Measurements from ENCODE around the gene MED13L.

MED13L gene

GRCh38 chr12:116278667-116279066 lies 1.2 kb upstream of the MED13L start:
- no peak for DNase-seq (ENCODE audit: low read depth in 2 of 2)

DNA sequence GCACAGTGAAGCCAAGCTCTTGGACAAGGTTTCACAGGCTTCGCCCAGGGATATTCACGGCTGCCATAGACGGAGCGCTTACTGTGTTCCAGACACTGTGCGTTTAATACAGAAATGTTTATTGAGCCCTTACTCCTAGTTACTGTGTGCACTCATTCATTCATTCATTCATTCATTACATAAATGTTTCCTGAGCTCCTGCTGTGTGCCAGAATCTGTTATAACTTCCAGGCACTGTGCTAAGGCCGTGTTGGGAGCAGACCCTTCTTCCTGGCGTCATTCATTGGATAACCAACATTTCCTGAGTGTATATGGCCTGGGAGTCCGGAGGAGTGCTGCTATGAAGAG lies 760 bp upstream of the MED13L start:
- DNase-seq (ENCODE audit: low read depth in 2 of 2) = no peak

DNA sequence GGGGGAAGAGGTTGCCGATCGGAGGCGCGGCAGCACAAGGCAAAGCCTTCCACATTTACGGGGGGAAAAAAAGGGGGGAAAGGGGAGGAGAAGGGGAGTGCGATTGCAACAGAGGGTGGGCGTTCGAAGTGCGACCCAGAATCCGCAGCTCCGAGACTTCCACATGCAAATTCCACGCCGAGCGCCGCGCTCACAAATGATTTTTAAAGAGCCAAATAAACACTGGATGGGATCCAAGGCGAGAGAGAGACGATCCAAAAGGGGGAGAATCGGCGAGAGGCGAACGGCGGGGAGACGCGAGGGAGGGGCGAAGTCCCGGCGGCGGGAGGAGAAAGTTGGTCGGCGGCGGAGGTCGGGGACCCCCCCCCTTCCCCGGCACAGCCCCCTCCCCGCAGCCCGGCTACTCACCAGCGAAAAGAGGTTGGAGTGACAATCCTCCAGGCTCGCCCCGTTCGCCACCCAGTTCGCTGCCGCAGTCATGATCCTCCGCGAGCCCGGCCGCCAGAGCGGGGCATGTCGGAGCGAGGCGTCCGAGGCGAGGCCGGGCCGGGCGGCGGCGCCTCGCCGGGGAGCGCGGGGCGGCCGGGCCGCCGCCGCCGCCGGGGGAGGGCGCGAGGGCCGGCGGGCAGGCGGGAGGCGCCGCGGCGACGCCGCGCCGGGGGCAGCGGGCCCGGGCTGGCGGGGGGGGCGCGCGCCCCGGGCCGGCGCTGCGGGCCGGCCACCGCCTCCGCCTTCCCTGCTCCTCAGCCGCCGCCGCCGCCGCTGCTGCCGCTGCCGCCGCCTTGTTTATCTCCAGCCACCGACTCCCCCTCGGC lies 634 bp downstream of the MED13L start:
- peak in 1 of 2 donors; percentile 25 for DNase-seq (ENCODE audit: low read depth in 2 of 2)

DNA sequence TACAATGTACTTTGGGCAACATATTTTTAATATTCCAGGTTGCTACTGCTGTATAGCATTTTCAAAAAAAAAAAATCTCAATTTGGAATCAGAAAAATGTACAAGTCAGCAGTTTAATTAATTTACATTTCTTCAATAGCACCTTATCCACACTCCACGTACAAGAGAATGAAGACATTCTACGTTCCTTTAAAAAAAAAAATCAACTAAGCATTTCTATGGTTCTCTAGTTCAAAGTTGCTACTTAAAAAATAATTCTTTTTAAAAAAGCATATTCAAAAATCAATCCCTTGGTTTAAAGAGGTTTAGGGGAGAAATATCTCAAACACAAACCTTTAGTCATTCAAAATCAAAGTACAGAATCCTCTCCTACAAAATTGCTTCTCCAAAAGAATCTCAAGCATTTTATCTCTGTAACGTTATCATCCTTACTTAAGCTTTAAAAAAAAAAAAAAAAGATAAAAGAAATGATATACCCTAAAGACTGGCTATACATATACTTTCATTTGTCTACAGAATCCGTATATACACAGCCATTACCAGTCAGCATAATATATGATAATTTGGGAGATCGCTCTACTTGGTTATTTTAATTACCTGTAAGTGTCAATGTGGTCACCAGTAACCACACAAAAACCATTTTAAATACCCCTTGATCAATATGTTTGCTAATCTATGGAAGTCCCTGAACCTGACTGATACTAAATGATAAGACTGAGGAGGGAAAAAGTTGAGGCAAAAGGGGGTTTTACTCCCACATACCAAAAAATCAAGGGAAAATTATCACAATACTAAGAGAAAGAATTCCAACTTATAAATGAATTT lies 2.7 kb downstream of the MED13L start:
- no peak for DNase-seq (ENCODE audit: low read depth in 2 of 2)

- DNase-seq (ENCODE audit: low read depth in 2 of 2) = no peak
Measured at GRCh38 chr12:116273813-116274550, 3.5 kb downstream of the MED13L start.

DNA sequence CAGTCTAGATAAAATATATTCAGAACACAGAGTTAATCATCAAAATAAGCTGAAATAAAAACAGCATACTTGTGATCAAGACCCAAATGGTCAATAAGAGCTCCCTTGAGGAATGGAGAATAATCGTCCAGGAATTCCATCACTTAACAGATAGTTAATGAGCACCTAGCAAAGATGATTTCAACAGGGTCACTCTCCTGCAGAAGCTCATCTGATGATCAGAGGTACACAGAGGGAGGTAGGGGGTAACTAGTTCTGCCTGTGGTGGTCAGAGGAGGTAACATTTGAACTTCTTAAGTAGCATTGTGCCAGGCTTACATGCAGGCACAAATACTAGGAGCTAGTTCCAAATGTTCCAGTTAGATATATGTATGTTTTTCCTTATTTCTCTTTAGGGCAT lies 9.5 kb downstream of the MED13L start:
- no peak for DNase-seq (ENCODE audit: low read depth in 2 of 2)

GRCh38 chr12:116266631-116267349 lies 10.7 kb downstream of the MED13L start:
- DNase-seq (ENCODE audit: low read depth in 2 of 2) = no peak

- no peak for DNase-seq (ENCODE audit: low read depth in 2 of 2)
Measured at GRCh38 chr12:116266168-116266601, 11.3 kb downstream of the MED13L start.

- no peak for DNase-seq (ENCODE audit: low read depth in 2 of 2)
Measured at GRCh38 chr12:116265351-116266147, 11.9 kb downstream of the MED13L start.

GRCh38 chr12:116264525-116265070 lies 12.9 kb downstream of the MED13L start:
- no peak for DNase-seq (ENCODE audit: low read depth in 2 of 2)

- no peak for DNase-seq (ENCODE audit: low read depth in 2 of 2)
Measured at GRCh38 chr12:116263844-116264243, 13.6 kb downstream of the MED13L start.

- DNase-seq (ENCODE audit: low read depth in 2 of 2) = no peak
Measured at GRCh38 chr12:116263431-116263830, 14.1 kb downstream of the MED13L start.

DNA sequence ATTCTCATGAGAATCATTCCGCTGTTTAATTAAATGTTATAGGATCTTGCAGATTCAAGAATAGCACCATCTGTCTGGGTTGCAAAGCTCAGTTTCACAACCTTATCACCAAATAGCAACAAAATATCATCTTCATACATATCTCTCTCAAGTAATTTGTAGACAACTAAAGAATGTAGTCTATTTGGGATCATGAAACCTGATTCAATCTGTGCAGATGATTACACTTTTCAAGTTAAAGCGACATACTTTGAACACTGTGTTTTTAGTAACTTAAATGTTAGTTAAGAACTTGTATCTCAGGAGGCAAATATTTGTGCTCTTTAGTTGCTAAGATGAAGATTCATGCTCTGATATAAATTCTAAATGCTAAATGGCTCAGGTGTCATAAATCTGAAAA lies 14.8 kb downstream of the MED13L start:
- DNase-seq (ENCODE audit: low read depth in 2 of 2) = no peak

DNA sequence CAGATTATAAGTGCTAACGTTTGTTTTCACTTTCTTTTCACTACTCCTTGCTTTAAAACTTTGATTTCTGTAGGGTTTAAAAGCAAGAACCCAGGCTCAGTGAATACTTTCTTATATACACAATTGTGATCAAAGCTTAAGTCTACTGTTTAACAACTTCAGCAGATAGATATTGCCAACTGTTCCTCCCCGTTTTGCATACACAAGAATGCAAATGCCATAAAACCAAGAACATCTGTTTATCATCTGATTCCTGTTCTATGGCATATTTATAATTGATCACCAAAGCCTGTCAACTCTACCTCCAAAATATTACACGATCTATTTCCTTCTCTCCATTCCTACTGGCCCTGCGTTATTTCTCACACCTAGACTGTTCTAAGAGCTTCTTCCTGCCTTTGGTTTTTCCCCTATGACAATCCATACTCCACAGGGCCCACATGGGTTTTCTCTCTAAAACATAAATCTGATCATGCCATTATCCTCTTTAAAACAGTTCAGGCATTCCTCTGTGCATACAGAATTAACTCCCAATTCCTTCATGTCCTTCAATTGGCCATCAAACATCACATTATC lies 15.9 kb downstream of the MED13L start:
- DNase-seq (ENCODE audit: low read depth in 2 of 2) = no peak

DNA sequence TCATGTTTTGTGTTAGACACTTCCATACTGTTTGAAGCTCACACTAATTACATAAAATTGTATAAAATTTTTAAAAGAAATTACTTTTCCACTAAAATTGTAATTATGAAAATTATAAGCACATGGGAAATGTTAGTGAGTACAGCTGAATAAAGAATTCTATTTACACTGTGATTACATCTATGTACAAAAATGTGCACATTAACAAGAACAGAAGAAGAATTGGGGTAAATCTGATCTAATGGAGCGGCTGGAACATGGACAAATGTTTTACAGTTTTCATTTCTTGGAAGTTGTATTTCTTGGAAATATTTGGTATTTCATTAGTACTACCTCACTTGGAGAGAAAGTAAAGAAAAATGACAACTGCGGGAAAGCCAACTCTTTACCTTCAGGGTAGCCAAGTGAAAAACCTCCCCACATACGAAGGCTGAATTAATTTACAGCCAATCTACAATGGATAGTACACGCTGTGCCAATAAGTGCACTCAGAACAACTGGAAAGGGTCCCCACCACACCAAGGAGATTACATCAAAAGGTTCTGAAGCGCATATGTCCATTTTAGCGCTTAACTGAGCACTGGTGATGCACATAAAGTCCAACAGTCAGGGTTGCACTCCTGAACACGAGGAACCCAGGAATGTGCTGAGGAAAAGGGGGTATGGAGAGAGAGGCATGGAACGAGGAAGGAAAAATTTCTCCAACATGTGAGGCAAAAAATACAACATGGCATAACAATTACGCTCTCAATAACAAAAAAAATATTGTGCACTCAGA lies 17.5 kb downstream of the MED13L start:
- DNase-seq (ENCODE audit: low read depth in 2 of 2) = no peak

DNA sequence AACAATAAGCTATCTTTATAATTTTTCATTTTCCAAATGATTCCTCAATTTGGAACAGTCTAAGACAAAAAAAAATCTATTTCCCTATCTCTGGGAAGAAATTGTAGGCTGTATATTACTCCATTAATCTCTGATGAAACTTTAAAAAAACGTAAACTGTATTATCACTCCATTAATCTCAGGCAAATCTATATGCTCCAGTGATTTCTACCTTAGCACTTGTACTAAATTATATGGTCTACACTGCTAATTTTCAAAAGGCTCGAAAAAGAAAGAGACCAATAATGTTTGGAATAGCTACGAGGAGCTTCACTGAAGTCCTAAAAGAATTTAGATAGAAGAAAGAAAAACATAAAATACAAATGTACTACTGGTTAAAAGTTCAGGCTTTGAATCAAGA lies 19.7 kb downstream of the MED13L start:
- no peak for DNase-seq (ENCODE audit: low read depth in 2 of 2)

DNA sequence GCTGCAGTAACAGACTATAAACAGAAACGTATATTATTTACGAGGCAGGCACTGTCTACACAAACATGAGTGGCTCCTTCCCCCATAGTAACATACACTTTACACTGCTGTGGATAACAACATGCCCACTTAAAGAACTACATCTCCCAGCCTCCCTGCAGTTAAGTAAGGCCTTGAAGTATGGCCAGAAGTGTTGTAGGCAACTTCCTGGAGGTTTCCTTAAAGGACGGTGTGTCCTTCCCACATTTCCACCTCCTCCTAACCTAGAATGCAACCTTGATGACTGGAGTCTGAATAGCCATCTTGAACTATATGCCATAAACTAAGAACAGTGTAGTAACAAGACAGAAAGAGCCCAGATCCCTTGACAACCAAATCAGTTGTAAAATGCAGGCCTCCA lies 20.3 kb downstream of the MED13L start:
- DNase-seq (ENCODE audit: low read depth in 2 of 2) = no peak

- DNase-seq (ENCODE audit: low read depth in 2 of 2) = no peak
Measured at GRCh38 chr12:116249938-116250337, 27.6 kb downstream of the MED13L start.

DNA sequence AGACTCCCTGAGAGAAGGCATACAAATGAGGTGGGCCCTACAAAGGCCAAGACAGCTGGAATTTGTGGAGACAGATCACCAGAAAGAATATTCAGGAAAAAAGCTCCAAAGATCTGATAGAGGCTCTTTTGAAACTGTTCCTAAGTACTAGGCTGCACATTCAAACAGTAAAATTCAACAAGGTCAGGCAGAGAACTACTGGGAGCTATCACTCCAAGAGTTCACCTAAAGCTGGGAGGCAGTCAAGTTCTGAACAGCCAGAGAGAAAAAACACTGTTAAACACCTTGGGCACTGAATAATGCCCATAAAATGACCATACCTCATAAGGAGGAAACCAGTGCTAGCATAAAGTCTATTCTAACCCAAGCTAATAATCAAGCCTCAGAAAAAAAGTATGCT lies 28.6 kb downstream of the MED13L start:
- DNase-seq (ENCODE audit: low read depth in 2 of 2) = no peak

All from stimulated activated CD4-positive, alpha-beta T cell treated with anti-CD3 and anti-CD28 coated beads, Interleukin-1b, Interleukin-23, amount 100 ng/mL, for 1 hour (primary cell).